Fibroblast of skin of left quadriceps (primary cell): Measurements from ENCODE around the gene MGMT.

Experiments used
- DNase-seq, 2 experiments: peaks; one replicate each; pipeline ENCODE4 v3.0.0-alpha.2; 2013; ENCODE audit warnings: low read depth in 2 of 2

MGMT gene

DNA sequence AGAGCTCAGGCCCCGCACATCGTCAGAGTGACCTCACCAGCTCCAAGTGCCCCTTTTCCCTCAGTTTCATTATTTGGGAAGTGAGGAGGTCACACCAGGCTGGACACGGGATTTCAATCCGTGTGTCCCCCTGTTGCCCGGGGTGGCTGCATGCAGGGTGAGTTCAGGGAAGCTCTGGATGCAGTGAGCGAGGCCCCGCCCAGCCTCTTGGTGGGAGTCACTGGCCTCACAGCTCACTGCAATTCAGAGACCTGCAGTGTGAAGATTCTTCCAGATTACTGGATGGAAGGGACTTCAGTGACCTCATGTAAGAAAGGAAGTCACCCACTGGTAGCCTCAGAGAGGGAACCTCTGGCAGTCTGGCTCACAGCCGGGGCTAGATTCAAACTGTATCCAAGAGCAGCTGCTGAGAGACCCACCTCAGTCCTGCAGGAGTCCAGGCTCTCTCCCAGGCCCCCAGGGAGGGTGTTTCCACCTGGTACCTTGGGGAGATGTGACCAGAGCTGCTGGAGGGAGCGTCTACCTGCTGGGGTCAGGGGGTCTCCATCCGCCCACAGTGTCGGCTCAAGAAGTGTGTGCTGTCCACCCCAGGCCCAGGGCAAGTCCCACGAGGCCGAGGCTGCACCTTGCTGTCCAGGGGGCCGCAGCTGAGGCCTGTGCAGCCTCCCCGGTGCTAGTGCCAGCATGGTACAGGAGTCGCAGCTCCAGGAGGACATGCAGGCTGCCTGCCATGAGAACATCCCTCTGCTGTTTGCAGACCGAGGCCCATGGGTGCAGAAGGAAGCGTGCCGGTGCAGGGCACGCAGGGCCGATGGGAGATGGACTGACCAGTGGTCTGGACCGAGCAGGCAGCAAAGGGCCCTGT lies 54.4 kb downstream of the MGMT start:
- DNase-seq = no peak

- DNase-seq = no peak
Observed at GRCh38 chr10:129522041-129522585, 55.1 kb downstream of the MGMT start.

DNA sequence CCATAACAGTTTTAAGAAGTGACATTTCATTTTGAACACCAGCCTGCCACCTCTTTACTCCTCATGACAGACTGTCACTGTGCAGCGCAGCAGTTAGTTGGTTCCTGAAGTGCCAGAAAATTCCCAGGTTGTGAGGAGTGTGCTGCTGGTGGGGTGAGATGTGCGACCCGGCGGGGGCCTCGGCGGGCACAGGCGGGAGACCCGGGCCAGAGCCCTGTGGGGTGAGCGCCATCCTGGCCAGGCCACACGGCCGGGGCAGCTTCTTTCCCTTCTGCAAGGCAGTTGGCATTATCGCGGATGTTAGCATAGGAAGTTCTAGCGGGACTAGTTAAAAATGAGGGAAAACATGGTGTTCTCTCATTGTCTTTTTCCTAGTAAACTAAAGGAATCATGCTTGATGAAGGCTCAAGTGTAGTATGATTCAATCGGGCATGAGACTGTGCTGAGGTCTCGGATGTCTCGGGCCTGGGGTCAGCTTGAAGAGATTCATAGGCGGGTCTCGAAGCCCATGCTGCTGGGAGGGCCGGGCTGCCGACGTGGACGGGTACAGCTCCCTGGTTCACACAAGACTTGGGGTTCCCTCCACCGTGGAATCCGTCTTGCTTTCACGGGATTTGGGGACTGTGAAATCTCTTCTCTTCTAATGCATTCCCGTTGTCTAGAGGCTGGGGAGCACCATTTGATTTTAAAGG lies 56.1 kb downstream of the MGMT start:
- DNase-seq = no peak

DNA sequence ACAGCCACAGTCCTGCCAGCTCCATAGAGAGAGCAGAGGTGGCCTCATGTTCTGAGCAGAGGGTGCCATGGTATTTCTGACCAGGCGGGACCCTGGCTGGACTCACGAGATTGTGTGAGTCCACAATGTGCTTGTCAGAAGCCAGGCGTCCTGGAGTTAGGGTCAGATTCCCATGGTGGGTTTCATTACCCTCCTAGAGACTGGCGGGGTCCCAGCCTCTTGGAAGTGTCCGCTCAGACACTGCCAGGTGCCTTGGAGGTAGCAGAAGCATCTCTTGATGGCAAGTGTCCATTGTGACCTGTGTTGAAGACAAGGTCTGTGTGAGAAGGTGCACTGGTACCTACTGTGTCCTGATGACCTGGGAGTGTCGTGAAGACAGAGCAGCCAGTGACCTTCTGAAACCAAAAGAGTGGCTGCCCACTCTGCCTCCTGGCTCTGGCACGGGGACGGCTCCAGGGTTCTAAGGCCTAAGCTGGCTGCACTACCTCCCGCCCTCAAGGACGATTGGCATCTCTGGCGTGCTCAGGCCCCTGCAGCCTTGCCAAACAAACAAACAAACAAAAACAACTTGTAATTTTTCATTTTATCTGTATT lies 56.8 kb downstream of the MGMT start:
- DNase-seq = no peak

- no peak for DNase-seq
Observed at GRCh38 chr10:129524936-129525335, 57.9 kb downstream of the MGMT start.

DNA sequence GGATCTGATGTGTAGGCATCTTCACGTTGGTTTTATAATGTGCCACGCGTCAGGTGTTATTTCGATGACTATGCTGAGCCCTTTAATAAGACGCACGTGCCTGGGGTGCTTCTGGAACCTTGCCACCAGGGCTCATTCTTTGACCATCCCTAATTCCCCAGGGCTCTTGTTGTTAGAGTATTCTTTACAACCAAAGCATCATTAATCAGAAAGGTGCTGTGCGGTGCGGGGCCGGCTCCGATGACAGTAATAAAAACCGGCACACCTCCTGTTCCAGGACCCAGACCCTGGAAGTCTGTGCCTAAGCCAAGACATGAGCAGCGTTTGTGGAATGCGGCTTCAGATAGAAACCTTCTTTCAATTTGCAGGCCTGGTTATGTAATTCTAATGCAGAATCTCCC lies 58.4 kb downstream of the MGMT start:
- DNase-seq = peak; percentile 57 to 60

DNA sequence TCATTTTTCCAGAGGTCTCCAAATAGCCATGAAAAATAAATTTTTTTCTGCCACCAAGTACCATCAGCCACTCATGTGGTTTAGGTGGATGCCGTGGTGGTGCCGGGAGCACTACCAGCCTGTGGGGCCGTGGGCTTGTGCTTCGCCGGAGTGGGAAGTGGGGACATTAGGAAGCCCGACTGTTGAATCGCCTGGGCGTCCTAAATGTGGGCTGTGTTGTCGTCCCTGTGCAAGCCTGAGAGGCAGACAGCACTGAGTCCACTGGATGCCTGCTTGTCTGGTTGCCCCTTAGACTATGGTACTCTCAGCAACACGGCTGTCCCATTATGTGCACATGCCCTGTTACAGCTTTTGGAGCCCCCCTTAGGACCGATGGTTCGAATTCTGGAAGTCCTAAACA lies 59.9 kb downstream of the MGMT start:
- DNase-seq = no peak

DNA sequence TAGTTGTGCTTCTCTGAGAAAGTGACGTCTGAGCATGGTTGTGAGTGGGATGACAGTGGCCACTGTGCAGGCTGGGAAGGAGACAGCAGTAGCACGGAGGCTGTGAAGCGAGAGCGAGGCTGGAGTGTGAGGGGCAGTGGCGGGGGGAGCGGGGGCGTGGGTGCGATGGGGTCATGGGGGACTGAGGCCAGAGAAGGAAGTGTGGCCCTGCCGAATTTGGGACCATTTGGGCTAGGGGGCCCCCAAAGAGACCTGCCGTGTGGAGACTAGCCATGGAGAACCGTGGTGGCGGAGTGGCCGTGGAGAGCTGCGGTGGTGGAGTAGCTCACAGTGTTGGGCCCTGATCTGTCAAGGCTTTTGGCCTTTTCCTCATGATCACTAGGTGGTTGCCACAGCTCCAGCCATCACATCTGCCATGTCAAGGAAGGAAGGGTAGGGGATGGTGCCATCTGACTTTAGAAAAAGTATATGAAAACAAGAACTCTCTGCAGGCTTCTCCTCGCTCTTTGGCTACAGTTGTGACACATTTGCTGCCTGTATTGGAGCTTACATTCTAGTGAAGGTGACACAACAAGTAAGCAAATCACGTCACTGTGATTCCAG lies 61.4 kb downstream of the MGMT start:
- DNase-seq = no peak

DNA sequence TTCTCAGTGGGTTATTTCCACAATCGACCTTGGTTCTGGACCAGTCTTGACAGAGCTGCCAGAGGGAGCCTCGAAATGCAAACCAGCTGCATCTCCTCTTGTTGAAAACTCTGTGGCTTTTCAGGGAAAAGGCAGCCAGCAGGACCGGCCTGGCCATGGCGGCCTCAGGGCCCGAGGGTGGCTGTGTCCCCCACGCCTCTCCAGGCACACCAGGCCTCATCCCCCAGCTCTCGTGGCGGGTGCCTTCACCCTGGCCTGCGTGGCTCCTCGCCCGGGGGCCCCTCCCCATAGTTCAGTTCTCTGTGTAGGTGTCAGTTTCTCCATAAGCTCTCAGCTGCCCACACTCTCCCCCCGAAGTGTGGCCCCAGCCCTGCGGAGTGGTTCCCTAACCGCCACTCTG lies 63.5 kb downstream of the MGMT start:
- no peak for DNase-seq

DNA sequence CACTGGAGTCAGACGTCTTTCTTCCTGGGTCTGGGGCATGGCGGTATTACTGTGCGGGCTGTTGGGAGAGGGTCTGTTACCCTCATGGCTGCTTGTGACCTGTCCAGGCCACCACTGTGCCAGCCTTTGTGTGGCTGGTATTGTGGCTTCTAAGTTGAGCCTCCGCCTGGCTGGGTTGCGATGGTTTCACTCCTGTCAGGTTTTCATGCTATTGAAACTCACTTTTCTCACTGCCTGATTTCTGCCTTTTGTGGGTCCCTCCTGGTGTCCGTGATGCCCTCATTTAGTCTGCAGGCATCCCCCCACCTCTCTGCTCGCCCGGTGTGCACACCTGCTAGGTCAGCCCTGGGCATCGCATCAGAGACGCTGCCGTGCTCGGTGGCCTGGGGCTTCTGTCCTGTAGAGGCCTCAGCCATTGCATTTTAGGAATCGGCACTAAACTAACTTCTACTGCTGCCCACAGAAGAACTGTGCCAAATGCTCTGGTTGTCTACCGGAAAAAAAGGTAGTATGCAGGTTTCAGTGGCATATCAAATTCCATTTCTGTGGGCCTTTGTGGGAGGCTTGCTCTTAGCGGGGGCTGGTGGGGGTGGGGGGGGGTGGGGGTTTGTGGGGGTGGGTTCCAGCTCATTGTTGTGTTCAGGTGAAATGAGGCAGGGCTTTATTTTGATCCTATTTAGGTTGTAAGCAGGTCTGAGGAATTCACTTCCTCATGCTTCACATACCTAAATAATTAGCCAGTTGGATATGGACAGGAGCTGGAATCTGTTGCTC lies 64.3 kb downstream of the MGMT start:
- peak; percentile 42 to 46 for DNase-seq

DNA sequence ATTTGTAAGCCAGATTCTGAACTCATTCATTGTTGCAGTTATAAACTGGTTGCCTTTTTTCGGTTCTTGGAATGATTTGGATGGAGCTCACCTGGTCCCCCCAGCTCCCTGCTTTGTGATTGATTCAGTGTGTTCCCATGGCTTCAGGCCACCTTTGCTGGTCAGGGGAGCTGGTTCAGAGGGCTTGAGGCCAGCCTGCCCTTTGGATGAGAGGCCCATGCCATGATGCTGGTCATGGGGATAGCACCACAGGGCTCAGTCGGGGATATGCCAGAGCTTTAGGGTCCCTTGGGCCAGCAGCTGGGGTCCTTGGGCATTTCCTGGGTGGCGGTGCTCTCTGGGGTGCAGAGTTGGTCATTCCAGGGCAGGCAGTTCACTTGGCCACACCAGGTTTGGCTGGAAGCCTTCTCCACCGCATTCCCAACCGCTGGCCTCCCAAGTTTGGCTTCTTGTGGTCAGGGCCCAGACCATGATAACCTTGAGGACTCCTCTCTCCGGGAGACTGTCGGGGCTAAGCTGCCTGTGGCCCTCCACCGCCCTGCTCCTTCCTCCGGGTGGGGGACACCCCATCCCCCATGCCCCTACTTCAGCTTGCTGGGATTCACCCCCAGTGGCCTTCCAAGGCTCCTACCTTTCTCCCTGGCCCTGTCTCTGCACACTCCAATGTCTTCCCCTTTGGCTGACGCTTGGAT lies 65.1 kb downstream of the MGMT start:
- no peak for DNase-seq

DNA sequence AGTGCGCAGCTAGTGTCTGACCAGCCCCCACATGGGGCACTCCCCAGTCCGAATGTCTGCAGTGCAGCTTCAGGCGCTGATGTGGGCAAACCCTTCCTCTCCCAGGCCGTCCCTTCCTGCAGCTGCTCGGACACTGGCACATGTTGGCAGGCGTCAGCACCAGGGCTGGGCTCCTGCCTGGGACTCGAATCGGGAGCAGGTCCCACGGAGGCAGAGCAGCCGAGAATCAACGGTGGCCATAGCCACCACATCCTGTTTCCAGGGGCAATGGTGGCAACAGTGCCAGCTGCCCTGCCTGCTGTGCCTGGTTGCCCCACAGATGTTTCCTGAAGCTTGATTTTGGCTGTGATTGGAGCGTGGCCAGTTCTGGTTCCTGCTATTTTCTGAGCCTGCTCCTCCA lies 65.8 kb downstream of the MGMT start:
- DNase-seq = no peak

DNA sequence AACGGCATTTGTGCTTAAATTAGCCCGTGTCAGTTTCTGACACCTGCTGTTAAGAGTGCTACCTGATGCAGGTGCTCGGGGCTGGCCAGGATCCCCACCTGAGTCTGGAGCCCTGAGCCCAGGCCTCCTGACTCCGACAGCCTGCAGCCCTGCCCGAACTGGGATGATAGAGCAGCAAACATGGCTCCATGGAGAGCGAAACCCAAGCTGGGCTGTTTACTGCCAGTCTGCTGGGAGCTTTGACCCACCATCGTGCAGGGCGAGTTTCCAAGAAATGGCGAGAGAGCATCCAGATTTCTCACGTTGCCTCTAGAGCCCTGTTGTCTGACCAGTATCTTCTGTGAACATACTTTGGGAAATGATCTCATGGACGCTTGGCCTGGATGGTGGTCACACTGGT lies 66.2 kb downstream of the MGMT start:
- DNase-seq = no peak

- DNase-seq = no peak
Observed at GRCh38 chr10:129534826-129535225, 67.8 kb downstream of the MGMT start.

- DNase-seq = no peak
Observed at GRCh38 chr10:129536336-129536735, 69.3 kb downstream of the MGMT start.

GRCh38 chr10:129537151-129537550 lies 70.1 kb downstream of the MGMT start:
- no peak for DNase-seq

DNA sequence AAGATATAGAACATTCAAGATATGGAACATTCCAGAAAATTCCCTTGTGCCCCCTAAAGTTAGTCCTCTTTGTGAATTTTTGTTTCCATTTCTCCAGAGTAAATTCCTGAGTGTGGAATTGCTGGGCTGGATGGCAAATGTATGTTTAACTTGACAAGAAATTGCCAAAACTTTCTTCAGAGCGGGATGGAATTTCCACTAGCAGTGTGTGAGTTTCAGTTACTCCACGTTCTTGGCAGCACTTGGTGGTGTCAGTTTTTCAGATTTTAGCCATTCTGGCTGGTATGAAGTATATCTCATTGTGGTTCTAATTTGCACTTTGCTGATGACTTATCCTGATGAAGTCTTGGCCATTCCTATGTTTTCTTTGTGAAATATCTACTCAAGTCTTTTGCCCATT lies 71.2 kb downstream of the MGMT start:
- no peak for DNase-seq

GRCh38 chr10:129541200-129541599 lies 74.2 kb downstream of the MGMT start:
- DNase-seq = no peak

DNA sequence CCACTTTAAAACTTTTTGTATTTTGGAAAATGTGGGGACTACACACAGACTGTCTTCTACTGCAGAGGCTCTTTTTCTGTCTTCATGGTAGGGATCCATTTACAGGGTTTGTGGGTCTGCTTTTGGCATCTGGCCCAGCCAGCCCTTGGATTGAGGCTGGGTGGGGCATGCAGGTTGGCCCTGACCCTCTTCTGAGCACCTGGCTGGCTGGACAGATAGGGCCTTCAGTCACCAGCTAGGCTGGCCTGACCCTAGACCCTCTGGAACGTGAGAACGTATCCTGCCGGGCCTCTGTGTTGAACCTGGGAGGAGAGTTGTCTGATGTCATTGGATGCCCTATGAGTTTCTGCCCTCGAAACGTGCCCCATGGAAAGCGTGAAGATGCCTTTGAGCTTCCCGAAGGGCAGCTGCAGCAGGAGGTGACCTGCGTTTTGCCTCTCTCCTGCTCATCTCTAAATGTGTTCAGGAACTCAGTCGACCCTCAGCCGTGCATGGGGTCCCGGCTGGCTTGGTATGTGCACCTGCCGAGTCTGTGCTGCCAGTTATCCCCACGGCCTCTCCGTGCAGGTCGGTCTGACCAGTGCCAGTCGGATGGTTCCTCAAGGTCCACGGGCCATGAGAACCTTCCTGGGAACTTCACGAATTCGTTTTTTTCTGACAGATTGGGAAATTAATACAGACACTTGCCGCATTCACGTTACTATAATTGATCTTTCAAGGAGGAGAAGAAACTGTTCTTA lies 74.9 kb downstream of the MGMT start:
- DNase-seq = no peak

DNA sequence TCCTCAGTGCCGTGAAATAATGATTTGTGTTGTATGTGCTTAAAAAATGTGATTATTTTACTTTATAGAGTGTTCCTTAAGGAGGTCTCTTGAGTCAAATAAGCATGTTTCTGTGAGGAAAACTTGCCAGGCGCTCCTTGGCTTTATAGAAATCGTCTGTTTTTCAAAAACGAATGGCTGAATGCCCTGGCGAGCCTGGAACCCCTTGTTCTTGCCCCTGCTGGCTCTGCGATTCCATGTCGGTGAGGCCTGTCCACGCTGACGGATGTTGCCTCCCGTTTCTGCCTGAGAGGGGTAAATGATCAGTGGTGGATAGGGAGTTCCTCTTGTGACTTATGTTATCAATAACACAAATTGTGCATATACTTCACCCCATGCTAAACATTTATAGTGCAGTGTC lies 75.5 kb downstream of the MGMT start:
- DNase-seq = no peak
